Left lung (tissue), 10 donors: ENCODE results near the gene PHC2. TPM values are rescaled to one million over a fixed set of nuclear protein-coding genes. Genes with fewer than 3 reads are reported as not detected.

Experiments used
- ATAC-seq: fragments of 200-7000 bp; cut with Tn5 transposase; one replicate; pipeline ENCODE4 v1.9.1; 2020; ENCODE audit warnings: moderate library complexity
- DNase-seq, 4 donors: peaks; one replicate each; pipeline ENCODE4 v3.0.0-alpha.2; 2013 to 2020
- H3K27ac ChIP-seq, 2 donors: fragments of 200-600 bp; sonication (generic) in 1 of 2; one replicate each; pipeline versions ENCODE4 v1.5.0 to v1.8.0; 2020 to 2021
- H3K27me3 ChIP-seq, 2 donors: fragments of 200-600 bp; sonication (generic) in 1 of 2; one replicate each; pipeline versions ENCODE4 v1.5.0 to v1.8.0; 2020 to 2021
- H3K36me3 ChIP-seq, 2 donors: fragments of 200-600 bp; sonication (generic) in 1 of 2; one replicate each; pipeline versions ENCODE4 v1.5.0 to v1.8.0; 2020 to 2021
- H3K4me1 ChIP-seq, 2 donors: fragments of 200-600 bp; one replicate each; pipeline ENCODE4 v1.8.0; 2021
- H3K4me3 ChIP-seq, 2 donors: fragments of 200-600 bp; sonication (generic) in 1 of 2; one replicate each; pipeline versions ENCODE4 v1.5.0 to v1.8.0; 2020 to 2021; ENCODE audit warnings: mild to moderate bottlenecking in 1 of 2
- H3K9me3 ChIP-seq, 2 donors: fragments of 200-600 bp; sonication (generic) in 1 of 2; one replicate each; pipeline versions ENCODE4 v1.5.0 to v1.8.0; 2020 to 2021
- CTCF ChIP-seq, 2 donors: fragments of 200-600 bp; sonication (generic) in 1 of 2; IDR thresholded peaks; one replicate each; pipeline versions ENCODE4 v1.5.0 to v1.8.0; 2021; ENCODE audit warnings: antibody characterized with exemption in 2 of 2
- intact Hi-C, 2 donors: fragments of 100-400 bp; cut with DNase I; formaldehyde crosslinking; loops; one replicate each; pipeline versions ENCODE4 v1.11.2 to v1.14.2; 2022
- polyA plus RNA-seq, 6 donors: library from polyadenylated mRNA; unstranded; fragments of 120-200 nt; gene quantifications; one replicate each; pipeline ENCODE4 v1.2.1, GENCODE V29; 2013; ENCODE audit not compliant: insufficient read length in 6 of 6
- total RNA-seq, 2 donors: library from RNA; stranded (reverse); fragmentation: NEBNext Ultra II Directional; extraction: Animal tissue kit (Norgen Biotek cat#: 25700); gene quantifications; one replicate each; pipeline ENCODE4 v1.2.1, GENCODE V29; 2021
- donor health status: DM: no; HTN: yes; CAD: no.
- donor health status: DM: no; HTN: no; CAD: no.

PHC2 gene
- total and polyA plus RNA-seq, 8 donors = 78.2 to 125 (median 83.0) TPM

GRCh38 chr1:33400153-33400911 is 30.6 kb downstream of the PHC2 start:
- no peak for TF ChIP-seq CTCF (IDR thresholded peaks at IDR 0.05)
- no peaks in the 10 kb centered on the region for H3K4me1 ChIP-seq
- ATAC-seq (no peak), DNase-seq (no peak)
- intact Hi-C loops = no loop called here
- H3K36me3 ChIP-seq = no peaks in the 10 kb centered on the region
- no peaks in the 10 kb centered on the region for H3K9me3 ChIP-seq
- H3K27ac ChIP-seq = no peak overlapping the region
- no peaks in the 10 kb centered on the region for H3K27me3 ChIP-seq
- H3K4me3 ChIP-seq = no peak overlapping the region

- H3K9me3 ChIP-seq = no peaks in the 10 kb centered on the region
- H3K36me3 ChIP-seq = no peaks in the 10 kb centered on the region
- TF ChIP-seq CTCF (IDR thresholded peaks at IDR 0.05) = no peak
- intact Hi-C loops = no loop called here
- H3K4me1 ChIP-seq = no peaks in the 10 kb centered on the region
- no peak overlapping the region for H3K27ac ChIP-seq
- H3K4me3 ChIP-seq = no peak overlapping the region
- DNase-seq (no peak), ATAC-seq (no peak)
- H3K27me3 ChIP-seq = no peaks in the 10 kb centered on the region
Observed at GRCh38 chr1:33399375-33399774, 31.5 kb downstream of the PHC2 start.

GRCh38 chr1:33397994-33398393 is 32.9 kb downstream of the PHC2 start:
- H3K9me3 ChIP-seq = no peaks in the 10 kb centered on the region
- no peaks in the 10 kb centered on the region for H3K27me3 ChIP-seq
- no peaks in the 10 kb centered on the region for H3K36me3 ChIP-seq
- TF ChIP-seq CTCF (IDR thresholded peaks at IDR 0.05) = no peak
- no peak overlapping the region for H3K27ac ChIP-seq
- DNase-seq (no peak), ATAC-seq (no peak)
- intact Hi-C loops = no loop called here
- H3K4me3 ChIP-seq = no peak overlapping the region
- H3K4me1 ChIP-seq = no peaks in the 10 kb centered on the region

GRCh38 chr1:33397125-33397506 is 33.8 kb downstream of the PHC2 start:
- peak; percentile 90 for ATAC-seq

More at GRCh38 chr1:33397125-33397506, 33.8 kb downstream of the PHC2 start:
- no peak overlapping the region for H3K27ac ChIP-seq
- no peaks in the 10 kb centered on the region for H3K4me1 ChIP-seq
- DNase-seq = peak in 1 of 4 donors; percentile 51
- H3K4me3 ChIP-seq = no peak overlapping the region
- no peaks in the 10 kb centered on the region for H3K9me3 ChIP-seq
- H3K27me3 ChIP-seq = no peaks in the 10 kb centered on the region
- H3K36me3 ChIP-seq = no peaks in the 10 kb centered on the region
- TF ChIP-seq CTCF (IDR thresholded peaks at IDR 0.05) = no peak
- intact Hi-C loops = no loop called here
